A549 (cell line): ENCODE measurements around the gene DDR1. TPM values are rescaled to one million over a fixed set of nuclear protein-coding genes. Genes with fewer than 3 reads are reported as not detected.

Experiments used
- ATAC-seq, 2 experiments: fragments of 200-7000 bp in 1 of 2; fragments of >200 bp in 1 of 2; cut with Nextera tagmentation in 1 of 2; cut with Tn5 transposase in 1 of 2; 3 replicates each; pipeline versions ENCODE4 v1.8.0 to v1.9.1; 2018 to 2020; ENCODE audit warnings: mild to moderate bottlenecking in 1 of 2, moderate library complexity in 1 of 2
- CTCF ChIA-PET: fragments of 300-600 bp; sonication (Branson Sonifier 250); formaldehyde crosslinking; extraction: SDS; loops from one replicate; lab custom pipeline; 2021; ENCODE audit warnings: antibody characterized with exemption, inconsistent platforms; lab: Yijun Ruan, JAX
- POLR2A ChIA-PET: fragments of 350-600 bp; formaldehyde crosslinking; extraction: SDS; loops from one replicate; lab custom pipeline; 2021; ENCODE audit warnings: antibody characterized with exemption, inconsistent platforms; lab: Yijun Ruan, JAX
- DNase-seq, 2 experiments: peaks; one replicate each; pipeline versions ENCODE4 v3.0.0 to v3.0.0-alpha.2; 2011 to 2016; ENCODE audit warnings: low read depth in 1 of 2, low spot score in 1 of 2
- FAIRE-seq: peaks from 2 replicates; lab custom pipeline; 2011; peaks lifted over from hg19 to GRCh38; lab: Jason Lieb, UNC
- H3K27ac ChIP-seq, 2 experiments: fragments of >200 bp; sonication (Bioruptor Twin); formaldehyde crosslinking; 3 replicates each; pipeline ENCODE4 v1.5.1; 2016 to 2017
- H3K4me1 ChIP-seq: fragments of >200 bp; sonication (Bioruptor Twin); formaldehyde crosslinking; 3 replicates; pipeline ENCODE4 v1.6.1; 2016
- H3K4me2 ChIP-seq: fragments of >200 bp; sonication (Bioruptor Twin); formaldehyde crosslinking; 3 replicates; pipeline ENCODE4 v1.6.1; 2016
- H3K4me3 ChIP-seq: fragments of >200 bp; sonication (Bioruptor Twin); formaldehyde crosslinking; 3 replicates; pipeline ENCODE4 v1.5.1; 2016
- H3K9me3 ChIP-seq: fragments of >200 bp; sonication (Bioruptor Twin); formaldehyde crosslinking; 3 replicates; pipeline ENCODE4 v1.6.1; 2016
- CBX2 ChIP-seq: fragments of 200-600 bp; sonication (generic); IDR thresholded peaks from 2 replicates; pipeline ENCODE4 v1.6.1; 2016; ENCODE audit warnings: low read depth, mild to moderate bottlenecking, borderline replicate concordance
- CHD4 ChIP-seq: fragments of 200-600 bp; sonication (generic); IDR thresholded peaks from 2 replicates; pipeline ENCODE4 v1.6.1; 2016; ENCODE audit warnings: antibody characterized with exemption, mild to moderate bottlenecking, borderline replicate concordance
- ESRRA ChIP-seq: fragments of 150-350 bp; IDR thresholded peaks from 2 replicates; pipeline ENCODE4 v1.6.1; 2014; ENCODE audit warnings: mild to moderate bottlenecking, low read length, borderline replicate concordance
- FOSL2 ChIP-seq, 2 experiments: fragments of 450-650 bp in 1 of 2; fragments of >200 bp in 1 of 2; sonication (Bioruptor Twin) in 1 of 2; formaldehyde crosslinking; IDR thresholded peaks; 2 replicates each; pipeline versions ENCODE4 v1.5.0 to v1.6.1; 2016 to 2020; ENCODE audit warnings: mild to moderate bottlenecking in 1 of 2, moderate library complexity in 1 of 2
- HDAC2 ChIP-seq: fragments of 200-600 bp; sonication (generic); IDR thresholded peaks from 2 replicates; pipeline ENCODE4 v1.6.1; 2016
- HES2 ChIP-seq: fragments of >200 bp; sonication (Bioruptor Twin); formaldehyde crosslinking; IDR thresholded peaks from 2 replicates; pipeline ENCODE4 v1.6.1; 2016
- HEYL ChIP-seq: fragments of 250-450 bp; sonication (Bioruptor Pico); IDR thresholded peaks from 2 replicates; pipeline ENCODE4 v1.8.0; 2021; ENCODE audit warnings: mild to moderate bottlenecking, moderate library complexity
- HOXA7 ChIP-seq: fragments of 250-450 bp; sonication (Bioruptor Pico); IDR thresholded peaks from 2 replicates; pipeline ENCODE4 v1.5.0; 2020; ENCODE audit warnings: mild to moderate bottlenecking, moderate library complexity
- HOXB13 ChIP-seq: fragments of 250-450 bp; sonication (Bioruptor Pico); IDR thresholded peaks from 2 replicates; pipeline ENCODE4 v1.5.0; 2020; ENCODE audit warnings: low read depth, mild to moderate bottlenecking, moderate library complexity
- JUN ChIP-seq, 2 experiments: fragments of >200 bp; sonication (Bioruptor Twin); formaldehyde crosslinking; IDR thresholded peaks; 2 replicates in 1 of 2; 3 replicates in 1 of 2; pipeline ENCODE4 v1.6.1; 2016 to 2017
- JUNB ChIP-seq: fragments of >200 bp; sonication (Bioruptor Twin); formaldehyde crosslinking; IDR thresholded peaks from 2 replicates; pipeline ENCODE4 v1.6.1; 2016
- MAX ChIP-seq: IDR thresholded peaks from 2 replicates; pipeline ENCODE4 v1.6.1; 2012
- NFE2L2 ChIP-seq: fragments of 150-350 bp; conservative IDR thresholded peaks from 2 replicates; pipeline ENCODE4 v1.6.1; 2014; ENCODE audit warnings: low read length
- NPAS2 ChIP-seq: fragments of 250-450 bp; sonication (Bioruptor Pico); IDR thresholded peaks from 2 replicates; pipeline ENCODE4 v1.8.0; 2022; ENCODE audit warnings: mild to moderate bottlenecking, moderate library complexity, borderline replicate concordance
- PBX3 ChIP-seq: IDR thresholded peaks from 2 replicates; pipeline ENCODE4 v1.6.1; 2012
- POLR2A ChIP-seq: IDR thresholded peaks from 2 replicates; pipeline ENCODE4 v1.6.1; 2012; ENCODE audit warnings: mild to moderate bottlenecking, low read length
- RAD21 ChIP-seq, 2 experiments: fragments of >200 bp in 1 of 2; sonication (Bioruptor Twin) in 1 of 2; formaldehyde crosslinking in 1 of 2; IDR thresholded peaks in 1 of 2; conservative IDR thresholded peaks in 1 of 2; 2 replicates in 1 of 2; 3 replicates in 1 of 2; pipeline ENCODE4 v1.6.1; 2012 to 2018; ENCODE audit warnings: inconsistent platforms in 1 of 2
- RCOR1 ChIP-seq: fragments of 150-350 bp; IDR thresholded peaks from 2 replicates; pipeline ENCODE4 v1.6.1; 2014; ENCODE audit warnings: antibody characterized with exemption, low read length, low read depth
- RFX5 ChIP-seq: fragments of 450-650 bp; IDR thresholded peaks from 2 replicates; pipeline ENCODE4 v1.7.1; 2014; ENCODE audit warnings: antibody characterized with exemption, mild to moderate bottlenecking, moderate library complexity
- RNF2 ChIP-seq: fragments of 200-600 bp; sonication (generic); IDR thresholded peaks from 2 replicates; pipeline ENCODE4 v1.6.1; 2016; ENCODE audit warnings: low read depth, mild to moderate bottlenecking, antibody characterized with exemption, moderate library complexity, borderline replicate concordance
- SREBF2 ChIP-seq: fragments of 450-650 bp; IDR thresholded peaks from 2 replicates; pipeline ENCODE4 v1.6.1; 2014; ENCODE audit warnings: mild to moderate bottlenecking, moderate library complexity
- TFCP2L1 ChIP-seq: fragments of 250-450 bp; sonication (Bioruptor Pico); IDR thresholded peaks from 2 replicates; pipeline ENCODE4 v1.5.0; 2021; ENCODE audit warnings: mild to moderate bottlenecking
- ZC3H11A ChIP-seq: fragments of 450-650 bp; IDR thresholded peaks from 2 replicates; pipeline ENCODE4 v1.6.1; 2014; ENCODE audit warnings: antibody characterized with exemption, mild to moderate bottlenecking
- ZSCAN20 ChIP-seq: fragments of 250-450 bp; sonication (Bioruptor Pico); IDR thresholded peaks from 2 replicates; pipeline ENCODE4 v1.8.0; 2022; ENCODE audit warnings: mild to moderate bottlenecking, moderate library complexity
- WGBS: methylation state at CpG from one replicate; pipeline ENCODE4 v1.1.6; 2017; ENCODE audit errors: missing lambda C conversion rate; 5-methylcytosine and 5-hydroxymethylcytosine counted together
- polyA plus RNA-seq, 4 experiments: library from polyadenylated mRNA; depleted of rRNA in 3 of 4; stranded (reverse); fragments of >200 nt; fragmentation: RNase III in 1 of 4; extraction: RNeasy Plus Mini Kit Qiagen cat#74134 plus additional on column Dnase treatment in 1 of 4; gene quantifications; 2 replicates in 3 of 4; 3 replicates in 1 of 4; pipeline ENCODE4 v1.2.3, GENCODE V29; 2011 to 2017

The DDR1 gene
- polyA plus RNA-seq, 2 of the 4 experiments (the other 2 are of a cell fraction): 19.8 to 43.5 TPM

- peaks cover 6% of the 10 kb centered on the region for H3K4me1 ChIP-seq
- no peak overlapping the region for H3K4me3 ChIP-seq
- H3K27ac ChIP-seq: no peak overlapping the region
- DNase-seq (no peak), FAIRE-seq (no peak), ATAC-seq (peak in 1 of 2 experiments; percentile 62; a peak in 3 of 6 replicates)
- POLR2A ChIA-PET: no interaction called here
- no peak for TF ChIP-seq ZSCAN20
- no peak for TF ChIP-seq NFE2L2
- no peak for TF ChIP-seq TFCP2L1 (CRISPR knock-in tag)
- TF ChIP-seq HOXB13: no peak
- no peak for TF ChIP-seq HES2
- no peak for TF ChIP-seq CHD4
- TF ChIP-seq PBX3: no peak
- no peak for TF ChIP-seq POLR2A
- TF ChIP-seq NPAS2: no peak
- no peak for TF ChIP-seq FOSL2 (IDR thresholded peaks at IDR 0.05)
- TF ChIP-seq FOSL2 (CRISPR knock-in tag; IDR thresholded peaks at IDR 0.05): no peak
- no peak for TF ChIP-seq RAD21 (conservative IDR thresholded peaks at IDR 0.05 in 1 of 2, IDR thresholded peaks at IDR 0.05 in 1 of 2)
- no peak for TF ChIP-seq CBX2
- H3K9me3 ChIP-seq: no peaks in the 10 kb centered on the region
- CTCF ChIA-PET: interaction anchor here (1.0 kb wide), 1 partner anchor 214 kb away, joined by 4 read pairs; no protein-coding TSS in a partner anchor
- no peak overlapping the region for H3K4me2 ChIP-seq
- 94% methylated on average over 2 of the region's 16 CpGs for WGBS
These were observed 8.8 kb downstream of the DDR1 start for GRCh38 chr6:30893001-30893591.

- ATAC-seq (no peak), FAIRE-seq (no peak), DNase-seq (no peak)
- Histone ChIP-seq H3K4me1 (peaks cover under 1% of the 10 kb centered on the region; the same call in 2 of the 3 replicates), H3K4me2 (no peak overlapping the region), H3K27ac (no peak overlapping the region), H3K4me3 (no peak overlapping the region), H3K9me3 (no peaks in the 10 kb centered on the region)
- TF ChIP-seq RCOR1 (no peak), HEYL (CRISPR knock-in tag) (no peak), ZSCAN20 (no peak), JUNB (no peak), RNF2 (no peak), HOXA7 (CRISPR knock-in tag) (no peak), RFX5 (no peak), ZC3H11A (no peak), SREBF2 (no peak), NFE2L2 (no peak)
- POLR2A ChIA-PET: no interaction called here
- WGBS: 96% methylated on average over 7 of the region's 8 CpGs
- CTCF ChIA-PET: interaction anchor here (0.6 kb wide), 1 partner anchor 11 kb away, joined by 4 read pairs; no protein-coding TSS in a partner anchor
These were observed 9.3 kb downstream of the DDR1 start for GRCh38 chr6:30893666-30894065.

- ATAC-seq: no peak
- no peak for TF ChIP-seq ZC3H11A
- TF ChIP-seq RFX5: no peak
- TF ChIP-seq CBX2: no peak
- no peak for TF ChIP-seq NPAS2
- no peak for TF ChIP-seq MAX
- TF ChIP-seq ESRRA: no peak
- no peak for TF ChIP-seq HDAC2
- TF ChIP-seq JUN (IDR thresholded peaks at IDR 0.05): no peak
- POLR2A ChIA-PET: no interaction called here
- H3K27ac ChIP-seq: no peak overlapping the region
- no peak overlapping the region for H3K4me2 ChIP-seq
- no peak for FAIRE-seq
- 88% methylated on average over 12 of the region's 12 CpGs for WGBS
- H3K4me1 ChIP-seq: no peaks in the 10 kb centered on the region
- DNase-seq: no peak
- no peak overlapping the region for H3K4me3 ChIP-seq
- H3K9me3 ChIP-seq: no peaks in the 10 kb centered on the region
- CTCF ChIA-PET: interaction anchor here (0.7 kb wide), 1 partner anchor 347 kb away, joined by 6 read pairs; no protein-coding TSS in a partner anchor
These were observed 10.1 kb downstream of the DDR1 start for GRCh38 chr6:30894381-30894780.
